Osteocyte (in vitro differentiated cells): ENCODE measurements around the gene IGF2BP1. TPM values are rescaled to one million over a fixed set of nuclear protein-coding genes. Genes with fewer than 3 reads are reported as not detected.

Experiments used
- DNase-seq: peaks from one replicate; pipeline ENCODE4 v3.0.0; 2021; ENCODE audit warnings: mixed read lengths; ENCODE audit not compliant: unreplicated experiment; ENCODE audit errors: extremely low spot score
- H3K27ac Mint-ChIP-seq: one replicate; pipeline ENCODE4 v1.8.0; 2021; ENCODE audit warnings: mild to moderate bottlenecking, mixed read lengths; ENCODE audit not compliant: unreplicated experiment
- H3K27me3 Mint-ChIP-seq: one replicate; pipeline ENCODE4 v1.8.0; 2021; ENCODE audit warnings: mixed read lengths; ENCODE audit not compliant: unreplicated experiment
- H3K36me3 Mint-ChIP-seq: one replicate; pipeline ENCODE4 v1.8.0; 2021; ENCODE audit warnings: mixed read lengths; ENCODE audit not compliant: unreplicated experiment
- H3K4me1 Mint-ChIP-seq: one replicate; pipeline ENCODE4 v1.8.0; 2021; ENCODE audit warnings: mixed read lengths; ENCODE audit not compliant: unreplicated experiment
- H3K4me3 Mint-ChIP-seq: one replicate; pipeline ENCODE4 v1.8.0; 2021; ENCODE audit warnings: mild to moderate bottlenecking, moderate library complexity, mixed read lengths; ENCODE audit not compliant: unreplicated experiment
- H3K9me3 Mint-ChIP-seq: one replicate; pipeline ENCODE4 v1.8.0; 2021; ENCODE audit warnings: mixed read lengths; ENCODE audit not compliant: unreplicated experiment
- total RNA-seq: library from RNA; stranded (reverse); gene quantifications from 2 replicates; pipeline ENCODE4 v1.2.1, GENCODE V29; 2021
- TF ChIP-seq, protein P1 (sequence below): fragments of 200-600 bp; sonication (generic); IDR thresholded peaks from 2 replicates; pipeline ENCODE4 v1.5.0; 2021; ENCODE audit warnings: antibody characterized with exemption, mild to moderate bottlenecking, moderate library complexity

IGF2BP1 gene
- total RNA-seq, 1 donor from 2014 or later, result 47.6 TPM

DNA sequence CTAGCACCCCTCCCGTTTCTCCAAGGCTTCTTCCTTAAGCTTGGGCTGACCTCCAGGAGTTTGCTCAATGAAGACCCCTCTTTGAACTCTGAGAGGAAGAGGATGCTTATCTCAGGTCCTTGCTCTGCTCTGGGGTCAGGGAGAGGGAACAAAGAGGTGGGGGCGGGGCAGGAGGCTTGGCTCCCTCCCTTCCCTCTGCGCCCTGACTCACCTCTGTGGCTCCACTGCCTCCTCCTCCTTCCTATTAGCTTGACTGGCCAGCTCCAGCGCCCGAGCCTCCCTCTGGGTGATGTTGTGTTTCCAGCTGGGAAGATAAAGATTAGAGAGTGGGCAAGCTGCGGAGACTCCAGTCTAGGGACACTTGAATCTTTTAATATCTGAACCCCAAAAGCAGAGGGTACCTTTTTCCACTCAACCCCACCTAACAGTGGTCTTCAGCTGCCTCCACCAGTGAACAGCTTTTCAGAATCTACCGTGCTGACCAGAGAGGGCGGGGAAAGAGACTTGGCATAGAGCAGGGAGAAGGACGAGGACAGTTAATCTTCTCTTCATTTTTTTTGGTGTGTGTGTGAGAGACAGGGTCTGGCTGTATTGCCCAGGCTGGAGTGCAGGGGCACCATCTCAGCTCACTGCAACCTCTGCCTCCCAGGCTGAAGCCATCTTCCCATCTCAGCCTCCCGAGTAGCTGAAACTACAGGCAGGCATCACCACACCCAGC is 35.5 kb upstream of the IGF2BP1 start:
- H3K4me1 Mint-ChIP-seq, result peaks cover 14% of the 10 kb centered on the region
- no peak overlapping the region for H3K4me3 Mint-ChIP-seq
- no peaks in the 10 kb centered on the region for H3K9me3 Mint-ChIP-seq
- no peaks in the 10 kb centered on the region for H3K27me3 Mint-ChIP-seq
- no peak for DNase-seq
- TF ChIP-seq, protein P1, sequence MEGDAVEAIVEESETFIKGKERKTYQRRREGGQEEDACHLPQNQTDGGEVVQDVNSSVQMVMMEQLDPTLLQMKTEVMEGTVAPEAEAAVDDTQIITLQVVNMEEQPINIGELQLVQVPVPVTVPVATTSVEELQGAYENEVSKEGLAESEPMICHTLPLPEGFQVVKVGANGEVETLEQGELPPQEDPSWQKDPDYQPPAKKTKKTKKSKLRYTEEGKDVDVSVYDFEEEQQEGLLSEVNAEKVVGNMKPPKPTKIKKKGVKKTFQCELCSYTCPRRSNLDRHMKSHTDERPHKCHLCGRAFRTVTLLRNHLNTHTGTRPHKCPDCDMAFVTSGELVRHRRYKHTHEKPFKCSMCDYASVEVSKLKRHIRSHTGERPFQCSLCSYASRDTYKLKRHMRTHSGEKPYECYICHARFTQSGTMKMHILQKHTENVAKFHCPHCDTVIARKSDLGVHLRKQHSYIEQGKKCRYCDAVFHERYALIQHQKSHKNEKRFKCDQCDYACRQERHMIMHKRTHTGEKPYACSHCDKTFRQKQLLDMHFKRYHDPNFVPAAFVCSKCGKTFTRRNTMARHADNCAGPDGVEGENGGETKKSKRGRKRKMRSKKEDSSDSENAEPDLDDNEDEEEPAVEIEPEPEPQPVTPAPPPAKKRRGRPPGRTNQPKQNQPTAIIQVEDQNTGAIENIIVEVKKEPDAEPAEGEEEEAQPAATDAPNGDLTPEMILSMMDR, result no peak
- no peaks in the 10 kb centered on the region for H3K36me3 Mint-ChIP-seq
- H3K27ac Mint-ChIP-seq, result no peak overlapping the region

DNA sequence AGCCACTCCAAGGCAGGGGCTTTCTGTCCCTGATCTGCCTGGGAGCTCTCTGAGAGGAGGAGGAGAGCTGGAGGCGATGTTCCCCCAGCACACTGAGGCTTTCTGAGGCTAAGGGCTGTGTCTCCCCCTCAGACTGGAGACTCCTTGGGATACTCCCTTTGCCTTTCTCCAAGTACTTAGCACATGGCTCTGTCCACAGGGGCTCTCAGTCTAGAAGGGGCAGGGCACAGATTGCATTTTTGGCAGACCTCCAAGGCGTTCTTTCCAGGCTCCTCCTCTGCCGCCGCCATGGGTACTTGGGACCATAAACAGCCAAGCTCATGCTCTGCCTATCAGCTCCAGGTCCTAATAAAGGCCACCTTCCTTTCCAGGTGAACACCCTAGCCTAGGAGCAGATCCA is 27.0 kb upstream of the IGF2BP1 start:
- TF ChIP-seq, protein P1, result no peak
- Mint-ChIP-seq H3K9me3 (no peaks in the 10 kb centered on the region), H3K27me3 (no peaks in the 10 kb centered on the region), H3K27ac (no peak overlapping the region), H3K4me3 (no peak overlapping the region), H3K4me1 (peaks cover 22% of the 10 kb centered on the region), H3K36me3 (no peaks in the 10 kb centered on the region)
- DNase-seq, result no peak

DNA sequence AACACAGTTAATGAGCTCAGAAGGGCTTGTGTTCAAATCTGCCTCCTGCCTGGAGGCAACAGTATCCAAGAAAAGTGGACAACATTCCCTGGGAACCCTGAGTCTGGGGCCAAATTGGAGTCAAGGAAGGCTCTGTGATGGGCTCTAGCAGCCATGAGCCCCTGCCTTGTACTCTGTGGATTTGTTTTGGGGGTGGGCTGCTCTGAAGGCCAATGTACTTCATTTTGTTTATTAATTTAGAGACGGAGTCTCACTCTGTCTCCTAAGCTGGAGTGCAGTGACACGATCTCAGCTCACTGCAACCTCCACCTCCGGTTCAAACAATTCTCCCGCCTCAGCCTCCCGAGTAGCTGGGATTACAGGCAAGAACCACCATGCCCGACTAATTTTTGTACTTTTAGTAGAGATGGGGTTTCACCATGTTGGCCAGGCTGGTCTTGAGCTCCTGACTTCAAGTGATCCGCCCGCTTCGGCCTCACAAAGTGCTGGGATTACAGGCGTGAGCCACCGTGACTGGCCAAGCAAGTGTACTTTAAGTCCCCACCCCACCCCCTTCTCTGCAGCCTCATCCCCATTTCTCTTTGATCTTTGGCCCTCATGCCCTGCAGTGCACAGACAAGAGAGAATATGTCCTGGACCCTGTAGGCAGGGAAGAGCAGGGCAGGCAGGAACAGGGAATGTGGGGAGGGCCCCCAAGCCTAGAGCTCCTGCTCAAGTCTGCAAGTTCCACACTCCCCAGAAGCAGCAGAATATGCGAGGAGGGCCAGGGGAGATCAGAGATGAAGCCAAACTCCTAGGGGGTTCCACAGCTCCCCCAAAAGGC is 26.1 kb upstream of the IGF2BP1 start:
- peak overlapping the region; percentile 23 for H3K27ac Mint-ChIP-seq
- H3K9me3 Mint-ChIP-seq, result no peaks in the 10 kb centered on the region
- peaks cover 22% of the 10 kb centered on the region for H3K4me1 Mint-ChIP-seq
- no peak for DNase-seq
- H3K27me3 Mint-ChIP-seq, result no peaks in the 10 kb centered on the region
- no peak overlapping the region for H3K4me3 Mint-ChIP-seq
- TF ChIP-seq, protein P1, result no peak
- no peaks in the 10 kb centered on the region for H3K36me3 Mint-ChIP-seq

DNA sequence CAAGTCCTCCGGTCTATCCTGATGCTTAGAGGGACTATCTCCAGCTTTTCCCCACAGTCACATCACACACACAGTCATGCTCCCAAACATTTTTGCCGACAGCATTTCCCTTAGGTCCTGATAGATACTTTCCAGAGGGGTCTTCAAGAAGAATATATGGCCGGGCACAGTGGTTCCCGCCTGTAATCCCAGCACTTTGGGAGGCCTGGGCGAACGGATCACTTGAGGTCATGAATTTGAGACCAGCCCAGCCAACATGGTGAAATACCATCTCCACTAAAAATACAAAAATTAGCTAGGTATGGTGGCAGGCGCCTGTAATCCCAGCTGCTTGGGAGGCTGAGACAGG is 24.5 kb upstream of the IGF2BP1 start:
- no peaks in the 10 kb centered on the region for H3K27me3 Mint-ChIP-seq
- H3K4me1 Mint-ChIP-seq, result peaks cover 22% of the 10 kb centered on the region
- TF ChIP-seq, protein P1, result no peak
- peak overlapping the region; percentile 32 for H3K4me3 Mint-ChIP-seq
- no peak for DNase-seq
- no peaks in the 10 kb centered on the region for H3K9me3 Mint-ChIP-seq
- peak overlapping the region; percentile 93 for H3K27ac Mint-ChIP-seq
- no peaks in the 10 kb centered on the region for H3K36me3 Mint-ChIP-seq

DNA sequence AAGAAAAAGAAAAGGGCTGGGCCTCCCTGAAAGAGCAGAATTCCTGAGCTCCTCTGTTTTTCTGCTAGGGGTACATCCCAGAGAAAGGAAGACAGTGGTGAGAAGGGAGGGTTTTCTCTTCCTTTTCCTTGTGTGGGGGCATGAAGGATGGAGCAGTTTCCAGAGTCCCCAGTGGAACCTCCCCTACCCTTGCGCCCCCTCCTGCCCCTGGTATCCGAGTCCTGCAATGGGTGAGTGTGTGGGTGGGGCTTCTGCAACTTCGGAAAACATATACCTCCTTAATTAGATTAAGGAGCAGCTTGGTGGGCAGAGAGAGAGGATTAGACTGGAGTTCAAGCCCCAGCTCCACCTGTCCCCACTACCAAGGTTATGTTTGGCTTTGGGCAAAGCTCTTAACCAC is 23.4 kb upstream of the IGF2BP1 start:
- DNase-seq, result no peak
- H3K27me3 Mint-ChIP-seq, result no peaks in the 10 kb centered on the region
- H3K4me3 Mint-ChIP-seq, result no peak overlapping the region
- H3K27ac Mint-ChIP-seq, result peak overlapping the region; percentile 27
- H3K4me1 Mint-ChIP-seq, result peaks cover 22% of the 10 kb centered on the region
- no peaks in the 10 kb centered on the region for H3K36me3 Mint-ChIP-seq
- H3K9me3 Mint-ChIP-seq, result no peaks in the 10 kb centered on the region
- TF ChIP-seq, protein P1, result no peak
